SJCRH30 (cell line): ENCODE data around the gene TCEANC. TPM values are rescaled to one million over a fixed set of nuclear protein-coding genes. Genes with fewer than 3 reads are reported as not detected.

Experiments used
- total RNA-seq: library from RNA; depleted of rRNA; stranded (reverse); fragments of >200 nt; shearing (Covaris generic); gene quantifications from 2 replicates; pipeline ENCODE4 v1.2.3, GENCODE V29; 2014; rRNA removed

Gene TCEANC
- total RNA-seq, 1 experiment from 2014 or later: 3.0 TPM

Other genes with a start within 250 kb of the TCEANC start
- not detected in 2 replicates for gene EGFL6, start 83.5 kb upstream of the TCEANC start, total RNA-seq
- gene RAB9A, start 36.0 kb downstream of the TCEANC start, total RNA-seq: 34.4 and 35.5 TPM in 2 replicates
- gene TRAPPC2, start 81.5 kb downstream of the TCEANC start, total RNA-seq: 33.1 and 38.8 TPM in 2 replicates
- gene OFD1, start 81.6 kb downstream of the TCEANC start, total RNA-seq: 23.8 and 28.4 TPM in 2 replicates
- gene GPM6B, start 164.0 kb downstream of the TCEANC start, total RNA-seq: 85.4 and 89.5 TPM in 2 replicates